GM18870 (cell line): ENCODE measurements around the gene RHOBTB1.
"Not testable (repeated sequence)": the region's sequence is repeated elsewhere in the genome, so short reads cannot be mapped to it uniquely, and the experiment has no call there.

ENCODE experiments used
- ATAC-seq: cut with Tn5 transposase; IDR thresholded peaks from one replicate; pipeline ENCODE4 v1.9.1; 2021; ENCODE audit warnings: moderate library complexity; ENCODE audit not compliant: unreplicated experiment

The RHOBTB1 gene

GRCh38 chr10:60944058-60944909 lies at the start of gene RHOBTB1:
RHOBTB1 (minus strand) TSS chr10:60944185; CDS start chr10:60911542, 32,643 bp downstream.
- ATAC-seq: no peak

GRCh38 chr10:60992636-60993035 lies 48.7 kb upstream of the RHOBTB1 start:
- no peak for ATAC-seq

GRCh38 chr10:60990663-60991062 lies 46.7 kb upstream of the RHOBTB1 start:
- no peak for ATAC-seq

- ATAC-seq: peak; percentile 96
Observed at GRCh38 chr10:60989400-60989876, 45.5 kb upstream of the RHOBTB1 start.

GRCh38 chr10:60986791-60987190 lies 42.8 kb upstream of the RHOBTB1 start:
- no peak for ATAC-seq

- no peak for ATAC-seq
Observed at GRCh38 chr10:60985951-60986350, 42.0 kb upstream of the RHOBTB1 start.

GRCh38 chr10:60980997-60981396 lies 37.0 kb upstream of the RHOBTB1 start:
- no peak for ATAC-seq

- no peak for ATAC-seq
Observed at GRCh38 chr10:60979667-60980104, 35.7 kb upstream of the RHOBTB1 start.

GRCh38 chr10:60978287-60979115 lies 34.5 kb upstream of the RHOBTB1 start:
- no peak for ATAC-seq

- no peak for ATAC-seq
Observed at GRCh38 chr10:60977161-60978122, 33.5 kb upstream of the RHOBTB1 start.

- no peak for ATAC-seq
Observed at GRCh38 chr10:60976687-60977086, 32.7 kb upstream of the RHOBTB1 start.

- no peak for ATAC-seq
Observed at GRCh38 chr10:60975716-60976115, 31.7 kb upstream of the RHOBTB1 start.

GRCh38 chr10:60974463-60975149 lies 30.6 kb upstream of the RHOBTB1 start:
- ATAC-seq: no peak

GRCh38 chr10:60973086-60973485 lies 29.1 kb upstream of the RHOBTB1 start:
- ATAC-seq: no peak

- ATAC-seq: not testable (repeated sequence)
Observed at GRCh38 chr10:60972181-60972580, 28.2 kb upstream of the RHOBTB1 start.

GRCh38 chr10:60970526-60970925 lies 26.5 kb upstream of the RHOBTB1 start:
- no peak for ATAC-seq

GRCh38 chr10:60968504-60968903 lies 24.5 kb upstream of the RHOBTB1 start:
- no peak for ATAC-seq

- no peak for ATAC-seq
Observed at GRCh38 chr10:60967854-60968484, 24.0 kb upstream of the RHOBTB1 start.

- ATAC-seq: no peak
Observed at GRCh38 chr10:60967260-60967659, 23.3 kb upstream of the RHOBTB1 start.
